H9 (cell line): ENCODE measurements around the gene DKKL1. TPM values are rescaled to one million over a fixed set of nuclear protein-coding genes. Genes with fewer than 3 reads are reported as not detected.
A peak's percentile ranks its signal among the peaks of the same experiment; 100 is the strongest.

ENCODE experiments used
- DNase-seq: peaks from one replicate; pipeline ENCODE4 v3.0.0-alpha.2; 2017
- H2AFZ ChIP-seq: one replicate; pipeline ENCODE4 v1.6.1; 2013; ENCODE audit warnings: mild to moderate bottlenecking, low read length, control low read depth, moderate library complexity
- H2AK5ac ChIP-seq: 2 replicates; pipeline ENCODE4 v1.6.1; 2013; ENCODE audit warnings: low read length, control low read depth, mixed read lengths; ENCODE audit not compliant: insufficient read length
- H2BK120ac ChIP-seq: one replicate; pipeline ENCODE4 v1.6.1; 2013; ENCODE audit warnings: low read depth, mild to moderate bottlenecking, low read length, control low read depth, inconsistent platforms; ENCODE audit not compliant: poor library complexity, severe bottlenecking
- H2BK12ac ChIP-seq: 2 replicates; pipeline ENCODE4 v1.6.1; 2013; ENCODE audit warnings: low read length, control low read depth, mixed read lengths, low read depth; ENCODE audit not compliant: insufficient read length
- H2BK15ac ChIP-seq: 2 replicates; pipeline ENCODE4 v1.6.1; 2013; ENCODE audit warnings: low read depth, low read length, control low read depth
- H2BK20ac ChIP-seq: one replicate; pipeline ENCODE4 v1.6.1; 2013; ENCODE audit warnings: low read depth, mild to moderate bottlenecking, low read length, control low read depth, inconsistent platforms; ENCODE audit not compliant: poor library complexity, severe bottlenecking
- H2BK5ac ChIP-seq: 2 replicates; pipeline ENCODE4 v1.6.1; 2013; ENCODE audit warnings: low read length, control low read depth, mixed read lengths; ENCODE audit not compliant: insufficient read length
- H3K14ac ChIP-seq: 2 replicates; pipeline ENCODE4 v1.6.1; 2013; ENCODE audit warnings: low read length, control low read depth; ENCODE audit not compliant: insufficient read depth
- H3K18ac ChIP-seq: 2 replicates; pipeline ENCODE4 v1.6.1; 2013; ENCODE audit warnings: low read depth, mild to moderate bottlenecking, mixed read lengths, low read length, control low read depth; ENCODE audit not compliant: insufficient read length
- H3K23ac ChIP-seq: 2 replicates; pipeline ENCODE4 v1.6.1; 2013; ENCODE audit warnings: low read length, control low read depth, mixed read lengths, low read depth; ENCODE audit not compliant: insufficient read length
- H3K23me2 ChIP-seq: 2 replicates; pipeline ENCODE4 v1.6.1; 2013; ENCODE audit warnings: low read depth, mild to moderate bottlenecking, mixed read lengths, low read length, control low read depth; ENCODE audit not compliant: insufficient read length, poor library complexity, severe bottlenecking
- H3K27ac ChIP-seq: 2 replicates; pipeline ENCODE4 v1.5.1; 2013; ENCODE audit warnings: low read length, control low read depth, mixed read lengths, low read depth; ENCODE audit not compliant: insufficient read length
- H3K27me3 ChIP-seq: 2 replicates; pipeline ENCODE4 v1.6.1; 2013; ENCODE audit warnings: low read length, control low read depth, inconsistent platforms; ENCODE audit not compliant: insufficient read depth
- H3K4ac ChIP-seq: 2 replicates; pipeline ENCODE4 v1.6.1; 2013; ENCODE audit warnings: low read depth, mild to moderate bottlenecking, control low read depth, inconsistent platforms, low read length, moderate library complexity
- H3K4me1 ChIP-seq: 2 replicates; pipeline ENCODE4 v1.6.1; 2013; ENCODE audit warnings: low read length, control low read depth, inconsistent platforms; ENCODE audit not compliant: insufficient read depth
- H3K4me2 ChIP-seq: 2 replicates; pipeline ENCODE4 v1.6.1; 2013; ENCODE audit warnings: low read length, control low read depth, mixed read lengths; ENCODE audit not compliant: insufficient read length, insufficient read depth
- H3K56ac ChIP-seq: 2 replicates; pipeline ENCODE4 v1.6.1; 2013; ENCODE audit warnings: low read depth, mild to moderate bottlenecking, mixed read lengths, low read length, control low read depth; ENCODE audit not compliant: insufficient read length
- H3K79me1 ChIP-seq: 2 replicates; pipeline ENCODE4 v1.6.1; 2013; ENCODE audit warnings: low read depth, mild to moderate bottlenecking, moderate library complexity, low read length, control low read depth, inconsistent platforms; ENCODE audit not compliant: insufficient read depth, poor library complexity, severe bottlenecking
- H3K79me2 ChIP-seq: 2 replicates; pipeline ENCODE4 v1.6.1; 2013; ENCODE audit warnings: low read length, control low read depth, inconsistent platforms; ENCODE audit not compliant: insufficient read depth
- H3K9ac ChIP-seq: 2 replicates; pipeline ENCODE4 v1.6.1; 2013; ENCODE audit warnings: low read length, control low read depth, mixed read lengths; ENCODE audit not compliant: insufficient read length; ENCODE audit errors: extremely low read depth
- H3K9me3 ChIP-seq: one replicate; pipeline ENCODE4 v1.6.1; 2013; ENCODE audit warnings: low read depth, low read length, inconsistent platforms; ENCODE audit not compliant: control insufficient read depth
- H3T11ph ChIP-seq: one replicate; pipeline ENCODE4 v1.6.1; 2013; ENCODE audit warnings: mild to moderate bottlenecking, low read length, control low read depth, inconsistent platforms
- H4K20me1 ChIP-seq: one replicate; pipeline ENCODE4 v1.6.1; 2013; ENCODE audit not compliant: control insufficient read depth, insufficient read length, insufficient read depth
- H4K5ac ChIP-seq: 2 replicates; pipeline ENCODE4 v1.6.1; 2013; ENCODE audit warnings: low read depth, mild to moderate bottlenecking, mixed read lengths, low read length, control low read depth; ENCODE audit not compliant: insufficient read length
- H4K8ac ChIP-seq: replicated peaks from 2 replicates; pipeline ENCODE4 v1.6.1; 2013; ENCODE audit warnings: low read length, control low read depth, mixed read lengths, low read depth; ENCODE audit not compliant: insufficient read length
- H4K91ac ChIP-seq: 2 replicates; pipeline ENCODE4 v1.6.1; 2013; ENCODE audit warnings: low read depth, mild to moderate bottlenecking, moderate library complexity, mixed read lengths, low read length, control low read depth; ENCODE audit not compliant: insufficient read length
- H3K27ac Mint-ChIP-seq, 3 experiments: 2 replicates in 2 of 3; 3 replicates in 1 of 3; pipeline ENCODE4 v1.8.0; 2020 to 2021; ENCODE audit warnings: mixed read lengths in 3 of 3, mild to moderate bottlenecking in 1 of 3, moderate library complexity in 1 of 3
- H3K27me3 Mint-ChIP-seq: 2 replicates; pipeline ENCODE4 v1.8.0; 2021; ENCODE audit warnings: low read depth, mild to moderate bottlenecking, moderate library complexity, mixed read lengths
- H3K36me3 Mint-ChIP-seq, 3 experiments: 2 replicates in 2 of 3; 3 replicates in 1 of 3; pipeline ENCODE4 v1.8.0; 2020 to 2021; ENCODE audit warnings: low read depth in 3 of 3, mixed read lengths in 3 of 3; ENCODE audit not compliant: insufficient read depth in 1 of 3
- H3K4me1 Mint-ChIP-seq, 2 experiments: 2 replicates each; pipeline ENCODE4 v1.8.0; 2020; ENCODE audit warnings: mixed read lengths in 2 of 2
- H3K4me3 Mint-ChIP-seq, 2 experiments: 2 replicates in 1 of 2; 3 replicates in 1 of 2; pipeline ENCODE4 v1.8.0; 2020 to 2021; ENCODE audit warnings: mild to moderate bottlenecking in 2 of 2, mixed read lengths in 2 of 2, moderate library complexity in 1 of 2
- H3K9me3 Mint-ChIP-seq, 2 experiments: 2 replicates in 1 of 2; 3 replicates in 1 of 2; pipeline ENCODE4 v1.8.0; 2020; ENCODE audit warnings: mild to moderate bottlenecking in 2 of 2, mixed read lengths in 2 of 2, moderate library complexity in 1 of 2
- WGBS: extraction: QIAGEN DNeasy Blood & Tissue Kit; methylation state at CpG from one replicate; pipeline ENCODE4 v1.1.7; 2013; ENCODE audit warnings: missing lambda C conversion rate, low lambda C conversion rate, mixed read lengths; ENCODE audit not compliant: insufficient read length; ENCODE audit errors: extremely low coverage; 5-methylcytosine and 5-hydroxymethylcytosine counted together
- total RNA-seq: library from RNA; stranded (reverse); gene quantifications from 2 replicates; pipeline ENCODE4 v1.2.1, GENCODE V29; 2021
- TF ChIP-seq, protein P1 (sequence below): fragments of 200-600 bp; sonication (generic); conservative IDR thresholded peaks from 3 replicates; pipeline ENCODE4 v1.8.0; 2021; ENCODE audit warnings: antibody characterized with exemption, mild to moderate bottlenecking

Gene DKKL1
- total RNA-seq, 1 experiment from 2014 or later, result 3.5 TPM

DNA sequence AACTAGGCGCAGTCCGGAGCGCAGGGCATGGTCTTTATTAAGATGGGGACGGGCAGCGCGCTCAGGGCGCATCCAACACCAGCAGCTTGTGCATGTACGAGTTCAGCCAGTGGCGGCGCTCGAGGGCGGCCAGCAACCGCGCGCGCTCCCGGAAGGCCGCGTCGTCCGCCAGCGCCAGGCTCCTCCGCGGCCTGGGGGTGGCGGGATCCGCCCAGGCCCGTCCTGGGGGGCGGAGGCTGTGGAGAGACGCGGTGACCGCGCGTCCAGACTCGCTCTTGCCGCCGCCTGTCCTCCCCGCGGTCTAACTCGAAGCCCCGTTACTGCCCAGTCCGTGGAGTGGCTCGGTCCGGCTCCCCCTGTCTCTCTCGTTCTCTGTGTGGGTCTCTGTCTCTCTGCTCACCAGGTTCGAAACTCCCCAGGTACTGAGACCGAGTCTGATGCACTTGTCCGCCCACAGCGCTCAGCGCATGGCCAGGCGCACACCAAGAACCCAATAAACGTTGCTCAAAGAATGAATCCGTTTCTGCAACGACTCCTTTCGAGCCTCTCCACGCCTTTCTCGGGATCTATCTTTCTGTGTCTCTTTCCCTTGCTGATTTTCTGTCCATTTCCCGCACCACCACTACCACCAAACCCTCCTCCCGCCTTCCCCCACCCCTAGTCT, 58.9 kb downstream of the DKKL1 start:
- H2BK15ac ChIP-seq, result no peak overlapping the region
- no peak overlapping the region for H3K14ac ChIP-seq
- no peak overlapping the region for H4K5ac ChIP-seq
- peaks cover 32% of the 10 kb centered on the region; the same call in 1 of the 2 replicates for H3K27me3 ChIP-seq
- no peaks in the 10 kb centered on the region for H3K9me3 ChIP-seq
- H3K27ac ChIP-seq, result no peak overlapping the region
- H2AK5ac ChIP-seq, result no peak overlapping the region
- no peak overlapping the region for H3K56ac ChIP-seq
- peak overlapping the region; percentile 27 for H3K18ac ChIP-seq
- peaks cover 2% of the 10 kb centered on the region for H3K4me1 ChIP-seq
- no peak overlapping the region for H4K8ac ChIP-seq
- no peak overlapping the region for H2BK20ac ChIP-seq
- no peak overlapping the region for H2BK12ac ChIP-seq
- Mint-ChIP-seq H3K9me3 (peaks cover 0 to 9% of the 10 kb centered on the region in 2 experiments; a peak in 2 of 5 replicates), H3K36me3 (no peaks in the 10 kb centered on the region; a peak in 2 of 7 replicates), H3K27me3 (peaks cover 76% of the 10 kb centered on the region), H3K4me3 (peak overlapping the region; percentile 48 to 75), H3K27ac (no peak overlapping the region), H3K4me1 (peaks cover 61 to 75% of the 10 kb centered on the region in 2 experiments)
- H3K23ac ChIP-seq, result no peak overlapping the region
- H4K91ac ChIP-seq, result no peak overlapping the region
- no peak overlapping the region for H2BK5ac ChIP-seq
- H4K20me1 ChIP-seq, result no peaks in the 10 kb centered on the region
- TF ChIP-seq, protein P1, sequence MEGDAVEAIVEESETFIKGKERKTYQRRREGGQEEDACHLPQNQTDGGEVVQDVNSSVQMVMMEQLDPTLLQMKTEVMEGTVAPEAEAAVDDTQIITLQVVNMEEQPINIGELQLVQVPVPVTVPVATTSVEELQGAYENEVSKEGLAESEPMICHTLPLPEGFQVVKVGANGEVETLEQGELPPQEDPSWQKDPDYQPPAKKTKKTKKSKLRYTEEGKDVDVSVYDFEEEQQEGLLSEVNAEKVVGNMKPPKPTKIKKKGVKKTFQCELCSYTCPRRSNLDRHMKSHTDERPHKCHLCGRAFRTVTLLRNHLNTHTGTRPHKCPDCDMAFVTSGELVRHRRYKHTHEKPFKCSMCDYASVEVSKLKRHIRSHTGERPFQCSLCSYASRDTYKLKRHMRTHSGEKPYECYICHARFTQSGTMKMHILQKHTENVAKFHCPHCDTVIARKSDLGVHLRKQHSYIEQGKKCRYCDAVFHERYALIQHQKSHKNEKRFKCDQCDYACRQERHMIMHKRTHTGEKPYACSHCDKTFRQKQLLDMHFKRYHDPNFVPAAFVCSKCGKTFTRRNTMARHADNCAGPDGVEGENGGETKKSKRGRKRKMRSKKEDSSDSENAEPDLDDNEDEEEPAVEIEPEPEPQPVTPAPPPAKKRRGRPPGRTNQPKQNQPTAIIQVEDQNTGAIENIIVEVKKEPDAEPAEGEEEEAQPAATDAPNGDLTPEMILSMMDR, result peak; percentile 83
- no peak overlapping the region for H3T11ph ChIP-seq
- peaks cover 12% of the 10 kb centered on the region for H3K23me2 ChIP-seq
- no peak overlapping the region for H3K4ac ChIP-seq
- no peak overlapping the region for H3K9ac ChIP-seq
- H3K79me1 ChIP-seq, result no peaks in the 10 kb centered on the region
- no peak overlapping the region for H2AFZ ChIP-seq
- WGBS, result no CpG with 5 or more reads among the region's 58 CpGs
- peak; percentile 88 for DNase-seq
- no peak overlapping the region for H2BK120ac ChIP-seq
- H3K79me2 ChIP-seq, result no peaks in the 10 kb centered on the region
- H3K4me2 ChIP-seq, result peak overlapping the region; percentile 84
